ENCODE data around the gene ABCC6.
A peak's percentile ranks its signal among the peaks of the same experiment; 100 is the strongest.
"Not testable (repeated sequence)": the region's sequence is repeated elsewhere in the genome, so short reads cannot be mapped to it uniquely, and the experiment has no call there.

DNA sequence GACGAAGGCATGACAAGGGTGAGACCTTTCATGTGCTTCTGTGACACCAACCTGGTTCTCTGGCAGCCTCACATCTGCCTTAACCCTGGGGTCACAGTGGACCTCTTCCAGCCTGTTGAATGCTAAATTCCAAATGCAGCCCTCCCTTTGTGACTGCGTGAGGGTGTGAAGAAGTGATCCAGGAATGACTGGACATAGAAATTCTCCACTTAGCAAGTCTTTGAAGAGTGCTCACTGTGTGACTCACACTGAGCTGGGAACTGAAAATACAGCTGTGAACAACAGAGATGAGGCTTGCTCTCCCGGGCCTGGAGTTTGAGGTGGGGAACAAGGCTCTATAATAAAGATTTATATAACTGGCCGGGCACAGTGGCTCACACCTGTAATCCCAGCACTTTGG is 23.9 kb downstream of the ABCC6 start:
- not testable (repeated sequence) for TF ChIP-seq POLR2A (IDR thresholded peaks at IDR 0.05; ENCODE audit: low read depth, low read length); PAX5 (IDR thresholded peaks at IDR 0.05; ENCODE audit: insufficient read depth, low read length, severe bottlenecking); POLR2AphosphoS5 (IDR thresholded peaks at IDR 0.05; ENCODE audit: low read depth, low read length)
- TF ChIP-seq SPI1 (IDR thresholded peaks at IDR 0.05; ENCODE audit: low read depth, low read length) = peak; percentile 59
